ENCODE results near the gene INSIG2.
"Not testable (repeated sequence)": the region's sequence is repeated elsewhere in the genome, so short reads cannot be mapped to it uniquely, and the experiment has no call there.

The INSIG2 gene

GRCh38 chr2:118059919-118060478 is 28.3 kb upstream of the INSIG2 start:
- no peak for DNase-seq (ENCODE audit: low spot score)

GRCh38 chr2:118061135-118061955 is 26.9 kb upstream of the INSIG2 start:
- DNase-seq (ENCODE audit: low spot score), result no peak

GRCh38 chr2:118062048-118062447 is 26.2 kb upstream of the INSIG2 start:
- no peak for DNase-seq (ENCODE audit: low spot score)

GRCh38 chr2:118062669-118063068 is 25.6 kb upstream of the INSIG2 start:
- DNase-seq (ENCODE audit: low spot score), result no peak

GRCh38 chr2:118065015-118065706 is 23.1 kb upstream of the INSIG2 start:
- no peak for DNase-seq (ENCODE audit: low spot score)

GRCh38 chr2:118065921-118066511 is 22.3 kb upstream of the INSIG2 start:
- DNase-seq (ENCODE audit: low spot score), result no peak

GRCh38 chr2:118077636-118078247 is 10.5 kb upstream of the INSIG2 start:
- DNase-seq (ENCODE audit: low spot score), result no peak

GRCh38 chr2:118078734-118079133 is 9.5 kb upstream of the INSIG2 start:
- DNase-seq (ENCODE audit: low spot score), result no peak

GRCh38 chr2:118084491-118085089 is 3.7 kb upstream of the INSIG2 start:
- no peak for DNase-seq (ENCODE audit: low spot score)

GRCh38 chr2:118085173-118086023 is 2.9 kb upstream of the INSIG2 start:
- DNase-seq (ENCODE audit: low spot score), result no peak

- no peak for DNase-seq (ENCODE audit: low spot score)
Observed at GRCh38 chr2:118086024-118086633, 2.1 kb upstream of the INSIG2 start.

GRCh38 chr2:118089139-118089800 is 999 bp downstream of the INSIG2 start:
- DNase-seq (ENCODE audit: low spot score), result peak; percentile 59

GRCh38 chr2:118090387-118091139 is 2.3 kb downstream of the INSIG2 start:
- no peak for DNase-seq (ENCODE audit: low spot score)

- no peak for DNase-seq (ENCODE audit: low spot score)
Observed at GRCh38 chr2:118091140-118091478, 2.8 kb downstream of the INSIG2 start.

GRCh38 chr2:118091631-118092030 is 3.4 kb downstream of the INSIG2 start:
- no peak for DNase-seq (ENCODE audit: low spot score)

GRCh38 chr2:118094102-118094501 is 5.8 kb downstream of the INSIG2 start:
- not testable (repeated sequence) for DNase-seq (ENCODE audit: low spot score)

- no peak for DNase-seq (ENCODE audit: low spot score)
Observed at GRCh38 chr2:118094503-118094902, 6.2 kb downstream of the INSIG2 start.

GRCh38 chr2:118095610-118096009 is 7.3 kb downstream of the INSIG2 start:
- DNase-seq (ENCODE audit: low spot score), result no peak

GRCh38 chr2:118097657-118098056 is 9.4 kb downstream of the INSIG2 start:
- peak; percentile 56 for DNase-seq (ENCODE audit: low spot score)
